Anterior cingulate cortex (tissue), 58 donors: ENCODE measurements around the gene PAK1.
"Not testable (repeated sequence)": the region's sequence is repeated elsewhere in the genome, so short reads cannot be mapped to it uniquely, and the experiment has no call there.

ENCODE experiments used
- DNase-seq, 58 donors: peaks; one replicate each; lab custom pipeline; 2025; lab: John Stamatoyannopoulos, UW

PAK1 gene

GRCh38 chr11:77322926-77323590 is 150.8 kb downstream of the PAK1 start:
- DNase-seq = peak in 1 of 58 donors; percentile 5

GRCh38 chr11:77322506-77322905 is 151.4 kb downstream of the PAK1 start:
- DNase-seq = peak in 14 of 58 donors; percentile 4 to 51 (median 18)

GRCh38 chr11:77320351-77320750 is 153.5 kb downstream of the PAK1 start:
- no peak for DNase-seq

DNA sequence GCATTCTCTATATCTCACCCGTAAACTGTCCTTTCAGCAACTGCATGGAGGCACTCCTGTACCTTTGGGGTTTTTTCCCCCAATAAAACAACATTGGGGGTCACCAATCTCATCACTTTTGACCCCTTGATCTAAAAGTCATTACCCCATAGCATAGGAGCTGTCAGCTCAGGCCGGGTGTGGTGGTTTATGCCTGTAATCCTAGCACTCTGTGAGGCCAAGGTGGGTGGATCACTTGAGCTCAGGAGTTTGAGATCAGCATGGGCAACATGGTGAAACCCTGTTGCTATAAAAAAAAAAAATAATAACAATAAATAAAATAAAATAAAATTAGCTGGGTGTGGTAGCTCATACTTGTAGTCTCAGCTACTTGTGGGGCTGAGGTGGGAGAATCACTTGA is 155.3 kb downstream of the PAK1 start:
- DNase-seq = no peak

DNA sequence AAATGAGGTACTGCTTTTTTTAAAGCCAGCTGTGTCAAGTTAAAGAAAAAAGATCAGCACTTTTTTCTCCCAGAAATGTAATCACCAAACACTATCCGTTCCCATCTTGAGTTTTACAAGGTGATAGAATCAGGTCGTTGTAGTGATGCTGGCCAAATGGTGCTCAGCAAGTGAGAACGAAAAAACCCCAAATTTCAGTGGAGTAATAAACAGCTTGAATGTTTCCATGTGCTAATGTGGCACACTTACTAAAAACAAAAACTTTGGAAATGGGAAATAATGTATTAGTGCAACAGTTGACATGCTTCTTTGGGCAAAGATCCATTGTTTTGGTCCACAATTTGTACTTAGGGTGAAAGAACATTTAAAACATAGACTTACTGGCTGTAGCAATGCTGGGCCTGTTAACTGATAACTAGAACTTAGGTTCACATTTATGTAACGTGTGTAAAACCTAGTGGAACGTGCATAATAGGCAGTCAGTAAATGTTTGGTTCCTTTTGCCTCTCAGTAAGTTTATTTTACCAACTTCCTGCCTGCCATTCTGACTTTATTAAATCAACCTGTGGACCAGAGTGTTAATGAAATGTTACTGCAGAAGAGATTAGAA is 157.1 kb downstream of the PAK1 start:
- no peak for DNase-seq

DNA sequence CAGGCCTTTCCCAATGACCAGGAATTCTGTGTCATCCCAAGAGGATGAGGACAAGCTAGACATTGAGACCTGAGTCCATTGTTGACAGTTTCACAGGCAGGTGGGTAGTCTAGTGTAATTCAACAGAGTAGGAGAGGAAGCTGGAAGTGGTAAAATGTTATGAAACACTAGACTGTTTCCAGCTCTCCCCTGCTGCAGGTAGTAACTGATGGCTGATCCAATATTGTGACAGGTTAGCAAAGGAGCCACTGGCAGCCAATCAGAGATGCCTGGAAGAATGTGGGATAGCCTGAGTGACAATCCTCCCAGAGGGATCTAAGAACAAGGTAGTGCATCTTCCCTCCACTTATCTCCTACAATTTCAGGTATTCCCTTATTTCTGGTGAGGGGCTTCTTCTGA is 161.8 kb downstream of the PAK1 start:
- DNase-seq = no peak

DNA sequence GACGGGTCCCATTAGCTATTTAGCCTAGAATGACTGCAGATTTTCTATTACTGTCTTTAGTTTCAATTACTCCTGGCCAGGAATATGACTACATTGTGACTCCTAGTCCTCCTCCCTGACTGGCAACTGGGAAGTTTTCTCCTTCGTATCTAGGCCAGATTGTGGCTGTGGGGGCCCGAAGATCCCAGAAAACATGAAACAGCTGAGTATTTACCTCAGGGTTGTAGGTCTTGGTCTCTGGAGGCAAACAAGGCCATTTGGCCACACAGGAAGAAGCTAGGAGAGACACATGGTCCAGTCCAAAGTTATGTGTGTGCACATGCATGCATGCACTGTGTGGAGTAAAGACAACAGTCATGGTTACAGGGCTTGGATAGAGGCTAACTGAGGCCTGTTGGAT is 162.2 kb downstream of the PAK1 start:
- no peak for DNase-seq

- no peak for DNase-seq
These were observed 163.2 kb downstream of the PAK1 start for GRCh38 chr11:77310721-77311120.

DNA sequence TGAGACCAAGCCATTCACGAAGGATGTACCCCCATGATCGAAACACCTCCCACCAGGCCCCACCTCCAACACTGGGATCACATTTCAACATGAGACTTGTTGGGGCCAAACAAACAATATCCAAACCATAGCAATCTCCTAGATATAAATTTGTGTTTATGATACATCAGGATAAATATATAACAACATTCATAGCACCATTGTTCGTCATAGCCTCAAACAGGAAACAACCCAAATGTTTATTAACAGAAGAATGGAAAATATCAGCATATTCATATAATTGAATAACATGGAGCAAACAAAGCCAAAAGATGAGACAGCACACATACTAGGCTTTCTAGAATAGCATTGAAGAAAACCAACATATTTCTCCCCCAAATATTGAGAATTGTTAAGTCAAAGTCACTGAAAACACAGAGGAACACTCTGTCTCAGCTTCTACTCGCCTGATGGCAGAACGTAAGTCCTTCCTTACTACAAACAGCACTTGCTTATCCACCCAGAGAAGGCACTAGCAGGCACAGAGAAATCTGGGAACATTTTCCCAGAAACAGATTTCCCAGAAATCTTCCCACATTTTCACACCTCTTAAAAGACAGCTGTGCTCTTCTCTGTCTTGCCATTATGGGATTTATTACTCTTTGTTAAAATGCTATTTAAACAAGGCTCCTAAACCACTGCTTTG is 164.4 kb downstream of the PAK1 start:
- DNase-seq = peak in 2 of 58 donors; percentile 12 to 41

- DNase-seq = no peak
These were observed 165.1 kb downstream of the PAK1 start for GRCh38 chr11:77308838-77309237.

DNA sequence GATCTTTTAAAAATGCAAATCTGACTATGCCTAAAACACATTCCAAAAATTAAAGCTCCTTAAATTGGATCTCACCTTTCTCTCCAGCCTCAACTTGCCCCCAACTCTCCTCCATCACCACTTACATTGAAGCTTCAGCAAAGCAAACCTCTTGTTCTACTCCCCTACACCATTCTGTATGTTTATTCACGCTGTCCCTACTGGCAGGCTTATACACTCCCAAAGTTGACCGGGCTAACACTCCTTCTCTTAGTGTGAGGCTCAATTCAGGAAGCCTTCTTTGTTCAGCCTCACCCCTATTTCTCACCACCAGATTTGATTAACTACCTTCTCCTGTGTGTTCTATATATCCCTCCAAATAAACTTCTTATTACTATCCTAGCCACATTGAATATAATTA is 170.6 kb downstream of the PAK1 start:
- DNase-seq = no peak

DNA sequence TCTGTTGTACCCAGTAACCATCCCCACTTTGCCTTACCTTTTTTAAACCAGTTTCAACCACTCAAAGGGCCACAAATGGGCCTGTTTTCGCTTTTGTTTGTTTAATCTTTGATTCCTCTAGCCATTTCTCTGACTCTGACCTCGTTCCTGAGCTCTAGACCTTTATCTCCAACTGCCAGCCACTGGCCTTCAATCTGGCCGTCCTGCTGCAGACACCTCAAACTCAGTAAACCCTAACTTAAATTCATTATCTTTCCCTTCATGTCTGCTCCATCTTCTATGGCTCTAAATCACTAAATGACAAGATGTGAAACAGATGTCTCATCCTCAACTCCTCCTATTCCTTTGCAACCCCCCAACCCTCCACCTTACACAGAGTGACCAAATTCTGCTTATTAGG is 171.1 kb downstream of the PAK1 start:
- DNase-seq = no peak

GRCh38 chr11:77301510-77301909 is 172.4 kb downstream of the PAK1 start, which contains the start of gene GDPD4:
GDPD4 (minus strand) TSS chr11:77301686; CDS start chr11:77285137, 16,549 bp downstream.
- no peak for DNase-seq

DNA sequence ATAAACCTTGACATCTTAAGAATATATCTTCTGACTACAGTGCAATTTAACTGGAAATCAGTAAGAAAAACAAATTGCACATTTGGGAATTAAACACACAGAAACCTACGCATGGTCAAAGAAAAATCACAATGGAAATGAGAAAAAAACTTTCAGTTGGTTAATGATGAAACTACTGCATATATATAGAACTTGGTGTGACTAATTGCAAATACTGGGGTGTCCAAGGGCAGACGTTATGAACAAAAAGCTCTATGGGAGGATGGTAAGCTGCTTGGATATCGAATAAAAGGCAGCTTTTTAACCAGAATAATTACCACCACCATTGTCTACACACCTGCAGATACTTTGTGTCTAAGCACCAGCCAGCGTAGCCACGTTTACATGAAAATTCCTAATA is 173.2 kb downstream of the PAK1 start:
- no peak for DNase-seq

DNA sequence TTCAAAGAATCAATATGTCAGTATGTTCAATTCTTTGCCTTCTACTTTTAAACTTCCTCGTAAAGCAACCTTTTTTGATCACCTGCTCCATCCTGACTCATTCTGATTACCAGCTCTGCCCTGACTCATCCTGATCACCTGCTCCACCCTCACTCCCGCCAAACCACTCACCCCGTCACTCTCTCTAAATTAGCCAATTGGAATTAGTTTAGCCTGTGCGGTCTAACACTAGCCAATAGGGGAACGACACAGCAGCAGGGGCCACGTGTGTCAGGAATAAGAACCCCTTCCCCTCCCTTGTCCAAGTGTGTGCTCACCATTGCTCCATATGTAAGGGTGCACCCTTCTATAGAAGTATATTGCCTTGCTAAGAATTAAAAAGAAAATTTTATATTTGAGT is 173.9 kb downstream of the PAK1 start:
- not testable (repeated sequence) for DNase-seq

DNA sequence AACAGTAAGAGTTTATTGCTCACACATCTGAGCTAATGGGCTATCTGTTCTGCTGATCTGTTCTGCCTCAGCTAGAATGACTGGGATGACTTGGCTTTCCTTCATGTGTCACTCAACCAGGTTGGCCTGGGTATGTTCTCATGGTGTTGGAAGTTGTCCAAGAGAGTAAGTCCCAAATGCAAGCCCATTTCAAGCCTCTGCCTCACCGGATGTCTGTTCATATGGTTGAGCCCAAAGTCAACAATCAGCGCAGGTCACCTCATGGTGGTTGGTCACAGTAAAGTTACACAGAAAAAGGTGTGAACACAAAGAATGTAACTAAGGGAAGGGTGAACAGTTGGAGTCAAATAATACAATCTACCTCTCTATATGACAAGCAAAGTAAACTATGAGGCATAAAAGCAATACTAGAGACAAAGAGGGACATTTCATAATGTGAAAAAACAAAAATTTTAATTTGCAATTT is 174.3 kb downstream of the PAK1 start:
- no peak for DNase-seq

- no peak for DNase-seq
These were observed 179.9 kb downstream of the PAK1 start for GRCh38 chr11:77294040-77294439.

- DNase-seq = no peak
These were observed 184.2 kb downstream of the PAK1 start for GRCh38 chr11:77289737-77290136.

GRCh38 chr11:77287615-77288273 is 186.2 kb downstream of the PAK1 start:
- DNase-seq = no peak

DNA sequence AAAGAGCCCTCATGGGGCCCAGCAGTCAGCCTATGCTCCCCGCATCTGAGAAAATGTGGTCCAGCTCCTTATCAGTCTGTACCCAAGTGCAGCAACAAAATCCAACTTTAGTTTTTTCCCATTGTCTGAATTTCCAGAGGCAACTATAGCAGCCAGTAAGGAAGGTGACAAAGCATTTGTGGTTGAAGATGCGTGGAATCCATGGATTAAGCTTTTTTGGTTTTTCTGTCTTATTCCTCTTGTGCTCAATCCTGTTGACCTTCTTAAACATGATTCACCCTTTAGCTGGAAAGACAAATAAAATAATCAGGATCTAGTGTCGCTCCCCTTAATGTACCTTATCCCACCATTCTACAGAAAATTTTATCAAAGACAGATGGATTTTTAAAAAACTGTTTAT is 186.8 kb downstream of the PAK1 start:
- no peak for DNase-seq
